Measurements from ENCODE around the gene ZNF81.

- TF ChIP-seq GABPA (IDR thresholded peaks at IDR 0.05 in 1 of 2, conservative IDR thresholded peaks at IDR 0.05 in 1 of 2) (no peak), NR2F2 (IDR thresholded peaks at IDR 0.05) (no peak), CTCF (IDR thresholded peaks at IDR 0.05; ENCODE audit: low read depth, low read length, missing input control) (no peak), JUND (IDR thresholded peaks at IDR 0.05) (no peak), FOXA1 (IDR thresholded peaks at IDR 0.05) (no peak), HNF4G (IDR thresholded peaks at IDR 0.05) (no peak)
Measured at GRCh38 chrX:47900833-47901232, 64.1 kb downstream of the ZNF81 start.
